Activated CD4-positive, alpha-beta memory T cell treated with anti-CD3 and anti-CD28 coated beads, Interleukin-2, amount 10 ng/mL, durations not matched to agents 7 days and 5 days (primary cell): ENCODE data around the gene TBXT. TPM values are rescaled to one million over a fixed set of nuclear protein-coding genes. Genes with fewer than 3 reads are reported as not detected.

Experiments
- CTCF ChIA-PET: fragments of 350-600 bp; sonication (Branson Sonifier 250); formaldehyde crosslinking; loops from one replicate; lab custom pipeline; 2021; ENCODE audit warnings: antibody characterized with exemption, inconsistent platforms; lab: Charles Lee
- POLR2A ChIA-PET: fragments of 350-600 bp; sonication (Branson Sonifier 250); formaldehyde crosslinking; loops from one replicate; lab custom pipeline; 2021; ENCODE audit warnings: antibody characterized with exemption; lab: Charles Lee
- DNase-seq: peaks from one replicate; pipeline ENCODE4 v3.0.0-alpha.2; 2020
- H3K27ac Mint-ChIP-seq: one replicate; pipeline ENCODE4 v1.8.0; 2021; ENCODE audit warnings: mild to moderate bottlenecking, mixed read lengths
- H3K27me3 Mint-ChIP-seq: one replicate; pipeline ENCODE4 v1.8.0; 2021; ENCODE audit warnings: mixed read lengths
- H3K36me3 Mint-ChIP-seq: one replicate; pipeline ENCODE4 v1.8.0; 2021; ENCODE audit warnings: low read depth, mixed read lengths
- H3K4me1 Mint-ChIP-seq: one replicate; pipeline ENCODE4 v1.8.0; 2021; ENCODE audit warnings: mixed read lengths
- H3K4me3 Mint-ChIP-seq: one replicate; pipeline ENCODE4 v1.8.0; 2021; ENCODE audit warnings: mild to moderate bottlenecking, mixed read lengths
- H3K9me3 Mint-ChIP-seq: one replicate; pipeline ENCODE4 v1.8.0; 2021; ENCODE audit warnings: mixed read lengths
- total RNA-seq, 2 experiments: library from RNA; stranded (reverse); gene quantifications; one replicate each; pipeline ENCODE4 v1.2.3, GENCODE V29; 2021

TBXT gene
- total RNA-seq: not detected

- Mint-ChIP-seq H3K36me3 (no peaks in the 10 kb centered on the region), H3K4me3 (peak within 1 kb of the TSS; percentile 41), H3K9me3 (no peaks in the 10 kb centered on the region), H3K27me3 (peaks cover 63% of the 10 kb centered on the region), H3K4me1 (peaks cover 6% of the 10 kb centered on the region), H3K27ac (no peak within 1 kb of the TSS)
- ChIA-PET CTCF (no interaction called here), POLR2A (no interaction called here)
- DNase-seq: no peak
Observed at GRCh38 chr6:166167801-166168615, at the start of gene TBXT. Gene TBXT (minus strand): TSS chr6:166167851. CDS start chr6:166167591, 260 bp downstream.

GRCh38 chr6:166207284-166207561, 39.6 kb upstream of the TBXT start:
- DNase-seq: no peak
- Mint-ChIP-seq H3K4me3 (no peak overlapping the region), H3K9me3 (no peaks in the 10 kb centered on the region), H3K4me1 (no peaks in the 10 kb centered on the region), H3K27ac (no peak overlapping the region), H3K27me3 (peaks cover 19% of the 10 kb centered on the region), H3K36me3 (no peaks in the 10 kb centered on the region)
- ChIA-PET CTCF (interaction anchor here (0.5 kb wide), 1 partner anchor 12 kb away, joined by 3 read pairs; no protein-coding TSS in a partner anchor), POLR2A (no interaction called here)

GRCh38 chr6:166206510-166207283, 39.0 kb upstream of the TBXT start:
- peaks cover 14% of the 10 kb centered on the region for H3K27me3 Mint-ChIP-seq
- no peaks in the 10 kb centered on the region for H3K9me3 Mint-ChIP-seq
- no peak overlapping the region for H3K4me3 Mint-ChIP-seq
- no peaks in the 10 kb centered on the region for H3K4me1 Mint-ChIP-seq
- no peak overlapping the region for H3K27ac Mint-ChIP-seq
- ChIA-PET CTCF (interaction anchor here (0.5 kb wide), 1 partner anchor 13 kb away, joined by 3 read pairs; no protein-coding TSS in a partner anchor), POLR2A (no interaction called here)
- no peaks in the 10 kb centered on the region for H3K36me3 Mint-ChIP-seq
- DNase-seq: no peak

- POLR2A ChIA-PET: no interaction called here
- H3K27me3 Mint-ChIP-seq: peaks cover 9% of the 10 kb centered on the region
- CTCF ChIA-PET: no interaction called here
- no peak for DNase-seq
- no peaks in the 10 kb centered on the region for H3K36me3 Mint-ChIP-seq
- H3K27ac Mint-ChIP-seq: no peak overlapping the region
- no peaks in the 10 kb centered on the region for H3K4me1 Mint-ChIP-seq
- no peaks in the 10 kb centered on the region for H3K9me3 Mint-ChIP-seq
- no peak overlapping the region for H3K4me3 Mint-ChIP-seq
Observed at GRCh38 chr6:166206066-166206465, 38.4 kb upstream of the TBXT start.

- Mint-ChIP-seq H3K9me3 (no peaks in the 10 kb centered on the region), H3K4me3 (no peak overlapping the region)
- CTCF ChIA-PET: no interaction called here
Observed at GRCh38 chr6:166204852-166205650, 37.4 kb upstream of the TBXT start.

GRCh38 chr6:166203641-166204222, 36.1 kb upstream of the TBXT start:
- H3K4me1 Mint-ChIP-seq: no peaks in the 10 kb centered on the region
- H3K9me3 Mint-ChIP-seq: no peaks in the 10 kb centered on the region
- POLR2A ChIA-PET: no interaction called here
- H3K4me3 Mint-ChIP-seq: no peak overlapping the region
- CTCF ChIA-PET: no interaction called here
- no peak overlapping the region for H3K27ac Mint-ChIP-seq
- no peaks in the 10 kb centered on the region for H3K36me3 Mint-ChIP-seq
- no peak for DNase-seq
- H3K27me3 Mint-ChIP-seq: peaks cover 3% of the 10 kb centered on the region

More at GRCh38 chr6:166204852-166205650, 37.4 kb upstream of the TBXT start:
- no peaks in the 10 kb centered on the region for H3K36me3 Mint-ChIP-seq
- POLR2A ChIA-PET: no interaction called here
- DNase-seq: no peak
- H3K4me1 Mint-ChIP-seq: no peaks in the 10 kb centered on the region
- H3K27me3 Mint-ChIP-seq: peaks cover 7% of the 10 kb centered on the region
- H3K27ac Mint-ChIP-seq: no peak overlapping the region

GRCh38 chr6:166203003-166203640, 35.5 kb upstream of the TBXT start:
- no peaks in the 10 kb centered on the region for H3K4me1 Mint-ChIP-seq
- H3K4me3 Mint-ChIP-seq: no peak overlapping the region

GRCh38 chr6:166202321-166202733, 34.7 kb upstream of the TBXT start:
- Mint-ChIP-seq H3K27me3 (peaks cover 6% of the 10 kb centered on the region), H3K36me3 (no peaks in the 10 kb centered on the region), H3K4me1 (no peaks in the 10 kb centered on the region), H3K9me3 (no peaks in the 10 kb centered on the region), H3K27ac (no peak overlapping the region), H3K4me3 (no peak overlapping the region)
- no peak for DNase-seq
- ChIA-PET CTCF (interaction anchor here (0.7 kb wide), 1 partner anchor 1249 kb away, joined by 4 read pairs; no protein-coding TSS in a partner anchor), POLR2A (no interaction called here)

More at GRCh38 chr6:166203003-166203640, 35.5 kb upstream of the TBXT start:
- H3K9me3 Mint-ChIP-seq: no peaks in the 10 kb centered on the region
- CTCF ChIA-PET: no interaction called here
- H3K27ac Mint-ChIP-seq: no peak overlapping the region
- peaks cover 6% of the 10 kb centered on the region for H3K27me3 Mint-ChIP-seq
- DNase-seq: no peak
- POLR2A ChIA-PET: no interaction called here
- H3K36me3 Mint-ChIP-seq: no peaks in the 10 kb centered on the region

GRCh38 chr6:166201878-166202277, 34.2 kb upstream of the TBXT start:
- no peak for DNase-seq
- peaks cover 6% of the 10 kb centered on the region for H3K27me3 Mint-ChIP-seq
- no peaks in the 10 kb centered on the region for H3K9me3 Mint-ChIP-seq
- H3K36me3 Mint-ChIP-seq: no peaks in the 10 kb centered on the region
- ChIA-PET POLR2A (no interaction called here), CTCF (interaction anchor here (0.7 kb wide), 1 partner anchor 1250 kb away, joined by 4 read pairs; no protein-coding TSS in a partner anchor)
- no peak overlapping the region for H3K27ac Mint-ChIP-seq
- no peak overlapping the region for H3K4me3 Mint-ChIP-seq
- H3K4me1 Mint-ChIP-seq: no peaks in the 10 kb centered on the region

- Mint-ChIP-seq H3K27ac (no peak overlapping the region), H3K4me1 (no peaks in the 10 kb centered on the region), H3K9me3 (no peaks in the 10 kb centered on the region), H3K4me3 (no peak overlapping the region), H3K27me3 (peaks cover 6% of the 10 kb centered on the region), H3K36me3 (no peaks in the 10 kb centered on the region)
- CTCF ChIA-PET: no interaction called here
- POLR2A ChIA-PET: no interaction called here
- no peak for DNase-seq
Observed at GRCh38 chr6:166197361-166197760, 29.7 kb upstream of the TBXT start.

- ChIA-PET POLR2A (no interaction called here), CTCF (no interaction called here)
- no peak overlapping the region for H3K4me3 Mint-ChIP-seq
- H3K27me3 Mint-ChIP-seq: peaks cover 6% of the 10 kb centered on the region
- no peak for DNase-seq
- H3K36me3 Mint-ChIP-seq: no peaks in the 10 kb centered on the region
- H3K9me3 Mint-ChIP-seq: no peaks in the 10 kb centered on the region
- H3K27ac Mint-ChIP-seq: no peak overlapping the region
- no peaks in the 10 kb centered on the region for H3K4me1 Mint-ChIP-seq
Observed at GRCh38 chr6:166195860-166196238, 28.2 kb upstream of the TBXT start.
